ENCODE results near the gene ACOX2.

GRCh38 chr3:58556761-58557221 lies 19.8 kb upstream of the ACOX2 start:
- TF ChIP-seq EP300 (IDR thresholded peaks at IDR 0.05), result no peak
- TF ChIP-seq POLR2A (IDR thresholded peaks at IDR 0.05; ENCODE audit: low read depth), result no peak

All from esophagus muscularis mucosa (tissue), 2 donors.